Activated CD8-positive, alpha-beta T cell treated with anti-CD3 and anti-CD28 coated beads for 36 hours (primary cell): Measurements from ENCODE around the gene FRMD8. TPM values are rescaled to one million over a fixed set of nuclear protein-coding genes. Genes with fewer than 3 reads are reported as not detected.

Experiments
- ATAC-seq: fragments of 200-7000 bp; cut with Tn5 transposase; one replicate; pipeline ENCODE4 v1.10.0; 2021; ENCODE audit warnings: mild to moderate bottlenecking, moderate library complexity
- CTCF ChIA-PET: fragments of 350-600 bp; sonication (Branson Sonifier 250); formaldehyde crosslinking; loops from one replicate; lab custom pipeline; 2021; ENCODE audit warnings: antibody characterized with exemption; lab: Charles Lee
- POLR2A ChIA-PET: fragments of 350-600 bp; sonication (Branson Sonifier 250); formaldehyde crosslinking; loops from one replicate; lab custom pipeline; 2021; ENCODE audit warnings: antibody characterized with exemption; lab: Charles Lee
- DNase-seq: peaks from one replicate; pipeline ENCODE4 v3.0.0-alpha.2; 2020
- H3K27ac Mint-ChIP-seq: one replicate; pipeline ENCODE4 v1.8.0; 2021; ENCODE audit warnings: mild to moderate bottlenecking, mixed read lengths
- H3K27me3 Mint-ChIP-seq: one replicate; pipeline ENCODE4 v1.8.0; 2021; ENCODE audit warnings: mixed read lengths
- H3K36me3 Mint-ChIP-seq: one replicate; pipeline ENCODE4 v1.8.0; 2021; ENCODE audit warnings: low read depth, mixed read lengths
- H3K4me1 Mint-ChIP-seq: one replicate; pipeline ENCODE4 v1.8.0; 2021; ENCODE audit warnings: low read depth, mixed read lengths
- H3K4me3 Mint-ChIP-seq: one replicate; pipeline ENCODE4 v1.8.0; 2021; ENCODE audit warnings: mild to moderate bottlenecking, moderate library complexity, mixed read lengths
- H3K9me3 Mint-ChIP-seq: one replicate; pipeline ENCODE4 v1.8.0; 2021; ENCODE audit warnings: mixed read lengths
- CTCF ChIP-seq: fragments of 200-600 bp; IDR thresholded peaks from one replicate; pipeline ENCODE4 v1.8.0; 2022; ENCODE audit warnings: antibody characterized with exemption, mild to moderate bottlenecking
- intact Hi-C: fragments of 100-400 bp; cut with micrococcal nuclease; formaldehyde crosslinking; loops from one replicate; pipeline ENCODE4 v1.10.0; 2022
- total RNA-seq, 2 experiments: library from RNA; stranded (reverse); gene quantifications; one replicate each; pipeline ENCODE4 v1.2.3, GENCODE V29; 2021

Gene FRMD8
- total RNA-seq, 2 experiments from 2014 or later, result 26.8 to 33.3 TPM

GRCh38 chr11:65382804-65383368 is 3.6 kb upstream of the FRMD8 start:
- Mint-ChIP-seq H3K27ac (peak overlapping the region; percentile 97), H3K9me3 (no peaks in the 10 kb centered on the region), H3K36me3 (no peaks in the 10 kb centered on the region)

GRCh38 chr11:65383778-65384177 is 2.7 kb upstream of the FRMD8 start:
- no peak for TF ChIP-seq CTCF
- Mint-ChIP-seq H3K27me3 (no peaks in the 10 kb centered on the region), H3K4me3 (peak overlapping the region; percentile 78), H3K36me3 (peaks cover 6% of the 10 kb centered on the region), H3K4me1 (peaks cover 58% of the 10 kb centered on the region), H3K27ac (peak overlapping the region; percentile 97), H3K9me3 (no peaks in the 10 kb centered on the region)
- no peak for ATAC-seq
- DNase-seq, result no peak
- ChIA-PET POLR2A (interaction anchor here (0.9 to 18.5 kb wide), 6 partner anchors 15 to 249 kb away, joined by 3 to 339 read pairs (median 3); partner anchors contain the start of genes MALAT1, NEAT1 and SYVN1), CTCF (interaction anchor here (1.5 to 6.1 kb wide), 3 partner anchors 28 to 126 kb away, joined by 3 to 37 read pairs (median 5); no protein-coding TSS in a partner anchor)
- intact Hi-C loops, result loop anchor here (2.0 to 5.0 kb wide), 2 partner anchors 44 to 119 kb away; no protein-coding TSS in a partner anchor

More at GRCh38 chr11:65382804-65383368, 3.6 kb upstream of the FRMD8 start:
- TF ChIP-seq CTCF, result no peak
- Mint-ChIP-seq H3K4me1 (peaks cover 49% of the 10 kb centered on the region), H3K27me3 (no peaks in the 10 kb centered on the region), H3K4me3 (peak overlapping the region; percentile 78)
- ChIA-PET CTCF (interaction anchor here (1.5 to 6.1 kb wide), 5 partner anchors 27 to 128 kb away, joined by 3 to 37 read pairs (median 6); no protein-coding TSS in a partner anchor), POLR2A (interaction anchor here (0.9 to 18.5 kb wide), 11 partner anchors 12 to 261 kb away, joined by 3 to 339 read pairs (median 3); partner anchors contain the start of genes MALAT1, NEAT1 and SYVN1)
- intact Hi-C loops, result loop anchor here (2.0 to 5.0 kb wide), 2 partner anchors 44 to 120 kb away; no protein-coding TSS in a partner anchor
- no peak for ATAC-seq
- no peak for DNase-seq

GRCh38 chr11:65384301-65384889 is 2.0 kb upstream of the FRMD8 start:
- peaks cover 64% of the 10 kb centered on the region for H3K4me1 Mint-ChIP-seq
- ATAC-seq (no peak), DNase-seq (peak; percentile 62)
- TF ChIP-seq CTCF, result no peak
- H3K27ac Mint-ChIP-seq, result peak overlapping the region; percentile 97
- POLR2A ChIA-PET, result interaction anchor here (0.8 to 18.5 kb wide), 6 partner anchors 37 to 250 kb away, joined by 3 to 339 read pairs (median 3); partner anchors contain the start of genes MALAT1, NEAT1 and SYVN1
- H3K9me3 Mint-ChIP-seq, result no peaks in the 10 kb centered on the region
- H3K27me3 Mint-ChIP-seq, result no peaks in the 10 kb centered on the region
- H3K4me3 Mint-ChIP-seq, result peak overlapping the region; percentile 78
- intact Hi-C loops, result loop anchor here (5.0 kb wide), 1 partner anchor 43 kb away; no protein-coding TSS in a partner anchor
- CTCF ChIA-PET, result interaction anchor here (1.8 to 6.1 kb wide), 2 partner anchors 32 to 126 kb away, joined by 5 to 37 read pairs; no protein-coding TSS in a partner anchor
- H3K36me3 Mint-ChIP-seq, result peaks cover 10% of the 10 kb centered on the region

GRCh38 chr11:65388731-65389130 is 2.3 kb downstream of the FRMD8 start:
- ATAC-seq (no peak), DNase-seq (no peak)
- TF ChIP-seq CTCF, result no peak
- Mint-ChIP-seq H3K36me3 (peaks cover 17% of the 10 kb centered on the region), H3K4me3 (peak overlapping the region; percentile 39), H3K27ac (peak overlapping the region; percentile 50), H3K27me3 (no peaks in the 10 kb centered on the region), H3K9me3 (no peaks in the 10 kb centered on the region), H3K4me1 (peaks cover 70% of the 10 kb centered on the region)
- intact Hi-C loops, result no loop called here
- CTCF ChIA-PET, result interaction anchor here (0.8 to 2.8 kb wide), 9 partner anchors 12 to 143 kb away, joined by 3 to 20 read pairs (median 4); no protein-coding TSS in a partner anchor
- POLR2A ChIA-PET, result interaction anchor here (1.0 to 18.5 kb wide), 6 partner anchors 9 to 138 kb away, joined by 3 to 339 read pairs (median 4); partner anchors contain the start of genes MALAT1 and NEAT1
